GM18951 (cell line): ENCODE data around the gene LGALS1.

Experiments used
- POLR2A ChIP-seq: IDR thresholded peaks from 4 replicates; pipeline ENCODE4 v1.6.1; 2011; ENCODE audit warnings: mild to moderate bottlenecking; ENCODE audit not compliant: insufficient read length, insufficient read depth; ENCODE audit errors: extremely low read depth
- in situ Hi-C: fragments of 300-500 bp; cut with MboI; formaldehyde crosslinking; loops from one replicate; pipeline ENCODE4 v1.12.0; 2022; ENCODE audit warnings: low sequenced_read_pairs, mixed read lengths, inconsistent platforms; ENCODE audit not compliant: unreplicated experiment

The LGALS1 gene

GRCh38 chr22:37661160-37661924 lies 14.1 kb upstream of the LGALS1 start:
- TF ChIP-seq POLR2A = no peak
- in situ Hi-C loops = no loop called here

- TF ChIP-seq POLR2A = no peak
- in situ Hi-C loops = no loop called here
These were observed 13.4 kb upstream of the LGALS1 start for GRCh38 chr22:37662039-37662438.

- TF ChIP-seq POLR2A = no peak
These were observed 11.8 kb upstream of the LGALS1 start for GRCh38 chr22:37663521-37664140.

GRCh38 chr22:37664249-37665101 lies 11.0 kb upstream of the LGALS1 start:
- no peak for TF ChIP-seq POLR2A
- in situ Hi-C loops = no loop called here

More at GRCh38 chr22:37663521-37664140, 11.8 kb upstream of the LGALS1 start:
- in situ Hi-C loops = no loop called here

GRCh38 chr22:37665487-37665886 lies 9.9 kb upstream of the LGALS1 start:
- in situ Hi-C loops = no loop called here
- no peak for TF ChIP-seq POLR2A

GRCh38 chr22:37669586-37669985 lies 5.8 kb upstream of the LGALS1 start:
- in situ Hi-C loops = no loop called here
- TF ChIP-seq POLR2A = no peak

GRCh38 chr22:37672206-37672919 lies 3.1 kb upstream of the LGALS1 start:
- TF ChIP-seq POLR2A = no peak
- in situ Hi-C loops = no loop called here

- no peak for TF ChIP-seq POLR2A
These were observed 2.4 kb upstream of the LGALS1 start for GRCh38 chr22:37672920-37673455.

GRCh38 chr22:37674248-37674647 lies 1.2 kb upstream of the LGALS1 start:
- TF ChIP-seq POLR2A = no peak
- in situ Hi-C loops = no loop called here

More at GRCh38 chr22:37672920-37673455, 2.4 kb upstream of the LGALS1 start:
- in situ Hi-C loops = no loop called here

GRCh38 chr22:37675930-37676735 lies 697 bp downstream of the LGALS1 start:
- no peak for TF ChIP-seq POLR2A
- in situ Hi-C loops = no loop called here

GRCh38 chr22:37676736-37677492 lies 1.5 kb downstream of the LGALS1 start:
- peak; percentile 64 for TF ChIP-seq POLR2A
- in situ Hi-C loops = no loop called here
